Measurements from ENCODE around the gene DDX6.

DNA sequence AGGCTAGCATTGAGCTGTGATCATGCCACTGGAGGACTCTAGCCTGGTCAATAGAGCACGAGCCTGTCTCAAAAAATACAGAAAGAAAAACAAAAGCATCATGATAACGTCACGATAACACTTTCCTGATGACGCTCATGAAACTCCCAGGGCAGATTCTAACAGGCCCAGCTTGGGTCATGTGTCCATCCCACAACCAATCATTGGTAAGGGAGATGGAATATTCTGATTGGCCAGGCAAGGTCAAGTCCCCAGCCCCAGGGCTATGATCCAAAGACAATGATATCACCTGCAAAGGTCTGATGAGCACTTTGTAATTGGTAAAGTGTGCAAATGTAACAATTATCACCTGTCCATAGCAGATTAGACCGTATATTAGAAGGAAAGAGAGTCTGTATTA lies 21.5 kb upstream of the DDX6 start:
- TF ChIP-seq EZH2phosphoT487 (IDR thresholded peaks at IDR 0.05; ENCODE audit: borderline replicate concordance, low read depth, low read length): no peak
- TF ChIP-seq, protein P1, sequence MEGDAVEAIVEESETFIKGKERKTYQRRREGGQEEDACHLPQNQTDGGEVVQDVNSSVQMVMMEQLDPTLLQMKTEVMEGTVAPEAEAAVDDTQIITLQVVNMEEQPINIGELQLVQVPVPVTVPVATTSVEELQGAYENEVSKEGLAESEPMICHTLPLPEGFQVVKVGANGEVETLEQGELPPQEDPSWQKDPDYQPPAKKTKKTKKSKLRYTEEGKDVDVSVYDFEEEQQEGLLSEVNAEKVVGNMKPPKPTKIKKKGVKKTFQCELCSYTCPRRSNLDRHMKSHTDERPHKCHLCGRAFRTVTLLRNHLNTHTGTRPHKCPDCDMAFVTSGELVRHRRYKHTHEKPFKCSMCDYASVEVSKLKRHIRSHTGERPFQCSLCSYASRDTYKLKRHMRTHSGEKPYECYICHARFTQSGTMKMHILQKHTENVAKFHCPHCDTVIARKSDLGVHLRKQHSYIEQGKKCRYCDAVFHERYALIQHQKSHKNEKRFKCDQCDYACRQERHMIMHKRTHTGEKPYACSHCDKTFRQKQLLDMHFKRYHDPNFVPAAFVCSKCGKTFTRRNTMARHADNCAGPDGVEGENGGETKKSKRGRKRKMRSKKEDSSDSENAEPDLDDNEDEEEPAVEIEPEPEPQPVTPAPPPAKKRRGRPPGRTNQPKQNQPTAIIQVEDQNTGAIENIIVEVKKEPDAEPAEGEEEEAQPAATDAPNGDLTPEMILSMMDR (conservative IDR thresholded peaks at IDR 0.05; ENCODE audit: low read length): no peak

Measured in OCI-LY7 (cell line).